Measurements from ENCODE around the gene PIGR. TPM values are rescaled to one million over a fixed set of nuclear protein-coding genes. Genes with fewer than 3 reads are reported as not detected.
A peak's percentile ranks its signal among the peaks of the same experiment; 100 is the strongest.

PIGR gene
- total RNA-seq, 1 experiment from 2014 or later: not detected

- no peak for DNase-seq (ENCODE audit: low read depth)
Observed at GRCh38 chr1:206960676-206961386, 14.6 kb upstream of the PIGR start.

GRCh38 chr1:206958144-206958543, 11.9 kb upstream of the PIGR start:
- DNase-seq (ENCODE audit: low read depth): no peak

DNA sequence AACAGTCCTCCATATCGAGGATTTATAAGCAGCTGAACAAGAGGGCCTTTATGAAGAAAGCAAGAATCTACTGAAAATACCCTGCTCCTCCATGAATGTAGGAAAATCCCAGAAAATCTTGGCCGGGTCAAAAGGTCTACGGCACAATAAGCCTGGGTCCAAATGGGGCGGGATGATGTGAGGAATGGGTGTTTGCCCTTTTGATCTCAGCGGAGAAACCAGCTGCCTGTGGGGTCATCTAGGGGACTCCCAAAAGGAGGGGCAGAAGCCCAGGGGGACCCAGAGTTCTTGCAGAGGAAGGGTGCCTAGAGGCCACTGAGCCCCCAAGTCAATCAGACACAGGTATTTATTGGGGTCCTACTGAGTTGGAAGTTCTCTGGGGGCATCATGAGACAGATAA, 11.4 kb upstream of the PIGR start:
- no peak for DNase-seq (ENCODE audit: low read depth)

GRCh38 chr1:206955476-206956451, 9.5 kb upstream of the PIGR start:
- DNase-seq (ENCODE audit: low read depth): no peak

- no peak for DNase-seq (ENCODE audit: low read depth)
Observed at GRCh38 chr1:206954459-206955342, 8.4 kb upstream of the PIGR start.

GRCh38 chr1:206953626-206954025, 7.4 kb upstream of the PIGR start:
- no peak for DNase-seq (ENCODE audit: low read depth)

GRCh38 chr1:206953126-206953525, 6.9 kb upstream of the PIGR start:
- DNase-seq (ENCODE audit: low read depth): no peak

GRCh38 chr1:206952171-206952570, 5.9 kb upstream of the PIGR start:
- DNase-seq (ENCODE audit: low read depth): peak; percentile 39

- no peak for DNase-seq (ENCODE audit: low read depth)
Observed at GRCh38 chr1:206951318-206952100, 5.2 kb upstream of the PIGR start.

- DNase-seq (ENCODE audit: low read depth): no peak
Observed at GRCh38 chr1:206949641-206950040, 3.4 kb upstream of the PIGR start.

- DNase-seq (ENCODE audit: low read depth): no peak
Observed at GRCh38 chr1:206949208-206949607, 2.9 kb upstream of the PIGR start.

DNA sequence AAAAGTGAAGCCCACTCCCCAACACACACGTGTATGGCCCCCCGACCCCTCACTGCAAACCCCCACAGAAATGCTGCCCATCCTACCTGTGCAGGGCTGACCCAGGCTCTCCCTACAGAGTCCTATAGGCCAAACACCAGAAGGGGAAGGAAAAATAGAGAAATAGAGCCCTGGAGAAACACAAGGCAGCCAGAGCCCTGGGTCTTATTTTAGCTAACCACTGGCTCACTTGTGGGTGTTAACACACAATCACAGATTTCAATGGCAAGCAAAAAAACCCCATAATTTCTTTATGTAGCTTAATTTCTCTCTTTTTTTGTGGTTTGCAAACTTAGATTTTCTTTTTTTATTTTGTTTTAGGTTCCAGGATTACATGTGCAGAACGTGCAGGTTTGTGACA, 989 bp upstream of the PIGR start:
- no peak for DNase-seq (ENCODE audit: low read depth)

DNA sequence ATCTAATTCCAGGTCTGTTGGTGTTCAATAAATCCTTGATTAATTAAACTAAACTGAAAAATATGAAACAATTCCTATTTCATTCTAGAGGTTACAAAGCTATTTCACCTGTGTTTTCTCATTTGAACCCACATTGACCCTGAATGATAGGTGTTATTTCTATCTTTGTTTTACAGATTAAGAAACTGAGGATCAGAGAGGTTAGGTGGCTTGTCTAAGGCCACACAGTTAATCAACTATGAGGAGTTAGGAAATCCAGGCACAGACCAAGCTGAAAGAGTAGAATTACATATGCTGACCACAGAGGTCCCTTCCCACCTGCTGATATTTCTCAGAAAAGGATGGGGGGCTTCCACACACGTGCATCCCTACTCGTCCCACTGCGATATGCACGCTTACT, 487 bp downstream of the PIGR start:
- no peak for DNase-seq (ENCODE audit: low read depth)

- no peak for DNase-seq (ENCODE audit: low read depth)
Observed at GRCh38 chr1:206944703-206945102, 1.6 kb downstream of the PIGR start.

DNA sequence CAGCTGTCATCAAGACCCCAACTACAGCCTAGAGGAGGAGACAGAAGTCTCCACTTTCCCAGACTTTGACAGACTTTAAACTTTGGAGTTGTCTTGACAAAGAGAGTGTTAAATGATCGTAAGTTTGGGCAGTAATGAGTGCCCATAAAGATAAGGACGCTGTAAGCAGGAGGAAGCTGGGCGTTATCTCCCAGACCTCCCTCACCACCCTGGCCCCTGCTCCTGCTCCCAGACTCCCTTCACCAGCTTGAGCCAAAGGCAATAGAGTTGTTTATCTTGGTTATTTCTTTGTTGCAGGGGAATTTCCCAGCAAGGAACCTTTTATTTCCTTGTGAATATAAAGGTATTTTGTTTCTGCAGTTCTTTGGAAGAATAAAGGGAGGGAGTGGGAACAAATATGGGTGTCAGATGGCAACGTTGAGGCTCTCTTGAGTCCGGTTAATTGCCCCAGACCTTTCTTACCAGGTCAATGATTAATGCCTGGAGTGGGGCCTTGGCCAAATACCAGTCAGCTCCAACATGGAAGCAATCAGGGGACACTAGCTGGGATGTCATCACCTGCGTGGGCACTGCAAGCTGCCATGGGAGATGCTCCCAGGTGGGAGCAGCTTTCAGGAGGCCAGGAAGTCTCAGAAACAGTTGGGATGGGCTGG, 4.4 kb downstream of the PIGR start:
- DNase-seq (ENCODE audit: low read depth): no peak

GRCh38 chr1:206940588-206940936, 5.7 kb downstream of the PIGR start:
- no peak for DNase-seq (ENCODE audit: low read depth)

- DNase-seq (ENCODE audit: low read depth): no peak
Observed at GRCh38 chr1:206939841-206940587, 6.3 kb downstream of the PIGR start.

GRCh38 chr1:206939131-206939530, 7.1 kb downstream of the PIGR start:
- no peak for DNase-seq (ENCODE audit: low read depth)

- no peak for DNase-seq (ENCODE audit: low read depth)
Observed at GRCh38 chr1:206937425-206937824, 8.8 kb downstream of the PIGR start.

GRCh38 chr1:206935491-206936067, 10.7 kb downstream of the PIGR start:
- peak; percentile 65 for DNase-seq (ENCODE audit: low read depth)
